Measurements from ENCODE around the gene KIAA1217.
"Not testable (repeated sequence)": the region's sequence is repeated elsewhere in the genome, so short reads cannot be mapped to it uniquely, and the experiment has no call there.

Gene KIAA1217

DNA sequence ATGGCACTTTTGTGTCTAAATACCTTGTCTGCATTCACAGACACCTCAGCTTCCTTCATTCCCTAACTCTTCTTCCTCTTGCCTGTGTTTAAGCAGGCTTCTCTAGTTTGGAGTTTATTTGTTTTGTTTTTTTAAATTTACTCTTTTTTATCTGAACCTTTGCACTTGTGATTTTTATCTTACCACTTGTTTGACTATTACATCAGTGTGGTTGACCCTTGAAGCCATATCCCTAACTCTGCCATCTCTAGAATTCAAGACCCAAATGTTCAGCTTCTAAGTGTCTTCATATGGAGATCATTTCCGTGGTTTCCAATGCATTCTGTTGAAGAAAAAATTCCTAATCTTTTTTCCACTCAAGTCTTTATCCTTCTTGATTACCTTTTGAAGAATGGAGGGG is 233.3 kb downstream of the KIAA1217 start:
- peaks cover 6% of the 10 kb centered on the region for H3K4me1 ChIP-seq (ENCODE audit: control insufficient read depth, low read depth, low read length)
- H3K9me3 ChIP-seq (ENCODE audit: control insufficient read depth, low read depth, low read length) = no peaks in the 10 kb centered on the region
- H3K9ac ChIP-seq (ENCODE audit: low read length) = no peak overlapping the region
- H3K27ac ChIP-seq (ENCODE audit: low read length) = no peak overlapping the region
- no peaks in the 10 kb centered on the region for H3K27me3 ChIP-seq (ENCODE audit: control insufficient read depth, insufficient read depth, low read length)
- no peaks in the 10 kb centered on the region for H3K36me3 ChIP-seq (ENCODE audit: control insufficient read depth, low read depth, low read length)
- H3K4me3 ChIP-seq (ENCODE audit: low read length) = no peak overlapping the region

GRCh38 chr10:24442641-24443174 is 233.8 kb downstream of the KIAA1217 start:
- H3K27me3 ChIP-seq (ENCODE audit: control insufficient read depth, insufficient read depth, low read length); H3K27ac ChIP-seq (ENCODE audit: low read length): not testable (repeated sequence)

GRCh38 chr10:24444337-24444736 is 235.4 kb downstream of the KIAA1217 start:
- Histone ChIP-seq H3K27ac (ENCODE audit: low read length) (no peak overlapping the region), H3K9ac (ENCODE audit: low read length) (no peak overlapping the region), H3K36me3 (ENCODE audit: control insufficient read depth, low read depth, low read length) (no peaks in the 10 kb centered on the region), H3K9me3 (ENCODE audit: control insufficient read depth, low read depth, low read length) (no peaks in the 10 kb centered on the region), H3K4me1 (ENCODE audit: control insufficient read depth, low read depth, low read length) (peaks cover 3% of the 10 kb centered on the region), H3K27me3 (ENCODE audit: control insufficient read depth, insufficient read depth, low read length) (no peaks in the 10 kb centered on the region), H3K4me3 (ENCODE audit: low read length) (no peak overlapping the region)

More at GRCh38 chr10:24442641-24443174, 233.8 kb downstream of the KIAA1217 start:
- H3K4me1 ChIP-seq (ENCODE audit: control insufficient read depth, low read depth, low read length); H3K36me3 ChIP-seq (ENCODE audit: control insufficient read depth, low read depth, low read length); H3K9me3 ChIP-seq (ENCODE audit: control insufficient read depth, low read depth, low read length); H3K4me3 ChIP-seq (ENCODE audit: low read length); H3K9ac ChIP-seq (ENCODE audit: low read length): not testable (repeated sequence)

DNA sequence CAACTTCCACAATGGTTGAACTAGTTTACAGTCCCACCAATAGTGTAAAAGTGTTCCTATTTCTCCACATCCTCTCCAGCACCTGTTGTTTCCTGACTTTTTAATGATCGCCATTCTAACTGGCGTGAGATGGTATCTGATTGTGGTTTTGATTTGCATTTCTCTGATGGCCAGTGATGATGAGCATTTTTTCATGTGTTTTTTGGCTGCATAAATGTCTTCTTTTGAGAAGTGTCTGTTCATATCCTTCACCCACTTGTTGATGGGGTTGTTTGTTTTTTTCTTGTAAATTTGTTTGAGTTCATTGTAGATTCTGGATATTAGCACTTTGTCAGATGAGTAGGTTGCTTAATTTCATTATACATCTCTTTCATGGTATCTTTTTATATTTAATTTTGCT is 237.0 kb downstream of the KIAA1217 start:
- not testable (repeated sequence) for H3K27me3 ChIP-seq (ENCODE audit: control insufficient read depth, insufficient read depth, low read length); H3K4me1 ChIP-seq (ENCODE audit: control insufficient read depth, low read depth, low read length); H3K27ac ChIP-seq (ENCODE audit: low read length); H3K4me3 ChIP-seq (ENCODE audit: low read length); H3K9ac ChIP-seq (ENCODE audit: low read length); H3K36me3 ChIP-seq (ENCODE audit: control insufficient read depth, low read depth, low read length); H3K9me3 ChIP-seq (ENCODE audit: control insufficient read depth, low read depth, low read length)

- H3K27me3 ChIP-seq (ENCODE audit: control insufficient read depth, insufficient read depth, low read length) = no peaks in the 10 kb centered on the region
- H3K27ac ChIP-seq (ENCODE audit: low read length) = no peak overlapping the region
- H3K4me3 ChIP-seq (ENCODE audit: low read length) = no peak overlapping the region
- no peak overlapping the region for H3K9ac ChIP-seq (ENCODE audit: low read length)
- H3K36me3 ChIP-seq (ENCODE audit: control insufficient read depth, low read depth, low read length) = no peaks in the 10 kb centered on the region
- peaks cover 7% of the 10 kb centered on the region for H3K4me1 ChIP-seq (ENCODE audit: control insufficient read depth, low read depth, low read length)
- no peaks in the 10 kb centered on the region for H3K9me3 ChIP-seq (ENCODE audit: control insufficient read depth, low read depth, low read length)
These were observed 237.8 kb downstream of the KIAA1217 start for GRCh38 chr10:24446739-24447138.

DNA sequence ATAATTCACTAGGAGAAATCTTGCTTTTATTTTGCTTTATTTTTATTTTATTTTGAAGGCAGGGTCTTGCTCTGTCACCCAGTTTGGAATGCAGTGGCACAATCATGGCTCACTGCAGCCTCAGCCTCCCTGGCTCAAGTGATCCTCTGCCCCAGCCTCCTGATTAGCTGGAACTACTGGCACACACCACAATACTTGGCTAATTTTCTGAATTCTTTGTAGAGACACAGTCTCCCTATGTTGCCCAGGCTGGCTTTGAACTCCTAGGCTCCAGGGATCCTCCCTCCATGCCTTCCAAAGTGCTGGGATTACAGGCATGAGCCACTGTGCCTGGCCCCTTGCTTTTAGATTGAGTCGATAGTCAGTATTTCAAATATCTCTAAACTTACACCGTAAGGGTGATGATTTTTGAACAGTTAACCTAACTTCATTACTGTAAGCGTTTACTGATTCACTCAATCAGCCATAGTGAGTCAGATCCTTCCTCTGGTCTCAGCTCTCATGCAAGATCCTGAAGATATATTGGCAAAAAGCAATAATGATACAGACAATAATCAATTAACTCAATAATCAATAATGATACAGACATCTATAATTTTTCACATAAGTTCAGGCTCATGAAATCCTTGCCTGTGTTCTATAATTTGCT is 239.5 kb downstream of the KIAA1217 start:
- H3K4me1 ChIP-seq (ENCODE audit: control insufficient read depth, low read depth, low read length) = peaks cover 10% of the 10 kb centered on the region
- H3K9ac ChIP-seq (ENCODE audit: low read length) = no peak overlapping the region

DNA sequence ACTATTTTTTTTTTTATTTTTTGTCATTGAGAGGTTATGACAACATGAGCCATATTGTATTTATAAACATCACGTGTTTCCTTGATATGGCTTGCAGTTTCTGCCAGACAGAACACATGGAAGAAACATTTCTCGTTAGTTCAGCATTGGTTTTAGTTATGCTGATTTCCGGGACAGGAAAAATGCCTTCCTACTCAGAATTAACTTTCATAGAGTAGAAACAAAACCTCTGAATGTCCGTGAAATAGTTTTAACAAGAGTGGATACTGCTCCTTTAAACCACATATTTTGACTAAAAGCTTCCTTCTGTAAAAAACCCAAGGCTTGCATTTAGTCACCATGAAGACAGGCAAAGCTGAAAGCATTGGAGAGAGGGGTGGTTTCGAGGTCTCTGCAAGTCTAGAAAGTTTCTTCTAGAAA is 240.4 kb downstream of the KIAA1217 start:
- H3K4me3 ChIP-seq (ENCODE audit: low read length) = no peak overlapping the region

More for the DNA sequence above, 239.5 kb downstream of the KIAA1217 start:
- Histone ChIP-seq H3K27ac (ENCODE audit: low read length) (no peak overlapping the region), H3K27me3 (ENCODE audit: control insufficient read depth, insufficient read depth, low read length) (no peaks in the 10 kb centered on the region), H3K4me3 (ENCODE audit: low read length) (no peak overlapping the region), H3K9me3 (ENCODE audit: control insufficient read depth, low read depth, low read length) (no peaks in the 10 kb centered on the region), H3K36me3 (ENCODE audit: control insufficient read depth, low read depth, low read length) (no peaks in the 10 kb centered on the region)

DNA sequence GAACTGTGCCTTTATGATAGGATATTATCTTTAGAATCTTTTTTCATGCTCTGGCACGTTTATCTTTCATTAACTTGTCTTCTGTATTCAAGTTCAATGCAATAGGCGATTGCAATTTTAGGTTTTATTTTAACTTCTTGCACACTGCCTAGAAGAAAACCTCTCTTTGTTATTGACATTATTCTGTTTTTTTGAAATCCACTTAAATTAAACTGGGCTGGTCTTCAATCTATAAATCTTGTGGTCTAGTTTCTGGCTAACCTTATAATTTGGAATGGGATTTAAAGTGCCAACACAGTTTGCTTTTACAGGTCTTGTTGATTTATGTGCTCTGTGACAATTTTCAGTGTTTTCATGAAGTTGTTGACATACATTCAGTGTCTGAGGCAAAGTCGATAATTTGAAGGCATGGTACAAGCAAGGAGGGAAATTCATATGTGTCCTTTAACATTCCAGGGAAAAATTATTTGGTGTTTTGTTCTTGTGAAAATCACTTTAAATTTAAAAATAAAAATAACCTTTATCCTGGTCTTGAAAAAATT is 240.9 kb downstream of the KIAA1217 start:
- no peak overlapping the region for H3K27ac ChIP-seq (ENCODE audit: low read length)
- no peaks in the 10 kb centered on the region for H3K27me3 ChIP-seq (ENCODE audit: control insufficient read depth, insufficient read depth, low read length)
- H3K36me3 ChIP-seq (ENCODE audit: control insufficient read depth, low read depth, low read length) = no peaks in the 10 kb centered on the region
- H3K4me3 ChIP-seq (ENCODE audit: low read length) = no peak overlapping the region
- H3K9me3 ChIP-seq (ENCODE audit: control insufficient read depth, low read depth, low read length) = no peaks in the 10 kb centered on the region
- H3K9ac ChIP-seq (ENCODE audit: low read length) = no peak overlapping the region
- H3K4me1 ChIP-seq (ENCODE audit: control insufficient read depth, low read depth, low read length) = peaks cover 13% of the 10 kb centered on the region

More for the DNA sequence above, 240.4 kb downstream of the KIAA1217 start:
- Histone ChIP-seq H3K36me3 (ENCODE audit: control insufficient read depth, low read depth, low read length) (no peaks in the 10 kb centered on the region), H3K9ac (ENCODE audit: low read length) (no peak overlapping the region), H3K27me3 (ENCODE audit: control insufficient read depth, insufficient read depth, low read length) (no peaks in the 10 kb centered on the region), H3K9me3 (ENCODE audit: control insufficient read depth, low read depth, low read length) (no peaks in the 10 kb centered on the region), H3K4me1 (ENCODE audit: control insufficient read depth, low read depth, low read length) (peaks cover 13% of the 10 kb centered on the region), H3K27ac (ENCODE audit: low read length) (no peak overlapping the region)

DNA sequence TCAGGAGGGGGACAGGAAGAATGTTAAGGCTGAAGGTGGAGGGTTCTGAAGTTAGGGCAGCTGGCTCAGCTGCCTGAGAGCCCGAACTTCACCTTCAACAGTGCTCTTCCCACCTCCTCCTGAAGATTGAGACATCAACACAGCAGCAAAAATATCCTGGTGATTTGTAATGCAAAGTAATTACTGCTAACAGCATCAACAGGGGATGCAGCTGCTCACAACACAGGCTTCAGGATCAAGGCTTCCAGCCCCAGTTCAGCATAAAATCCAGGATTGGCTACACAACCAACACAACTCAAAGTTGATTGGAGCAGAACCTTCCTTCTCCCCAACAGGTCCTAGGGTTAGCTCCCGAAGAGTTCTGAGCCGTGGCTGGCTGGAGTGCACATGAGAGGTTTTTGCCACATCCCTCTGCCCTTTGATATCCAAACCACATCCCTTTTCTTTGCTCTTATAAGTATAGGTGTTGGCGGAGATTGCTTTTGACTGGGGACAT is 242.4 kb downstream of the KIAA1217 start:
- Histone ChIP-seq H3K27me3 (ENCODE audit: control insufficient read depth, insufficient read depth, low read length) (no peaks in the 10 kb centered on the region), H3K27ac (ENCODE audit: low read length) (no peak overlapping the region), H3K9ac (ENCODE audit: low read length) (no peak overlapping the region), H3K4me1 (ENCODE audit: control insufficient read depth, low read depth, low read length) (peaks cover 13% of the 10 kb centered on the region), H3K4me3 (ENCODE audit: low read length) (no peak overlapping the region), H3K36me3 (ENCODE audit: control insufficient read depth, low read depth, low read length) (no peaks in the 10 kb centered on the region), H3K9me3 (ENCODE audit: control insufficient read depth, low read depth, low read length) (no peaks in the 10 kb centered on the region)

GRCh38 chr10:24452030-24452429 is 243.1 kb downstream of the KIAA1217 start:
- H3K9me3 ChIP-seq (ENCODE audit: control insufficient read depth, low read depth, low read length) = no peaks in the 10 kb centered on the region
- H3K36me3 ChIP-seq (ENCODE audit: control insufficient read depth, low read depth, low read length) = no peaks in the 10 kb centered on the region
- H3K27me3 ChIP-seq (ENCODE audit: control insufficient read depth, insufficient read depth, low read length) = no peaks in the 10 kb centered on the region
- H3K27ac ChIP-seq (ENCODE audit: low read length) = no peak overlapping the region
- no peak overlapping the region for H3K9ac ChIP-seq (ENCODE audit: low read length)
- no peak overlapping the region for H3K4me3 ChIP-seq (ENCODE audit: low read length)
- H3K4me1 ChIP-seq (ENCODE audit: control insufficient read depth, low read depth, low read length) = peaks cover 13% of the 10 kb centered on the region

- Histone ChIP-seq H3K4me3 (ENCODE audit: low read length) (no peak overlapping the region), H3K36me3 (ENCODE audit: control insufficient read depth, low read depth, low read length) (no peaks in the 10 kb centered on the region), H3K27ac (ENCODE audit: low read length) (no peak overlapping the region), H3K9me3 (ENCODE audit: control insufficient read depth, low read depth, low read length) (no peaks in the 10 kb centered on the region), H3K27me3 (ENCODE audit: control insufficient read depth, insufficient read depth, low read length) (no peaks in the 10 kb centered on the region), H3K9ac (ENCODE audit: low read length) (no peak overlapping the region), H3K4me1 (ENCODE audit: control insufficient read depth, low read depth, low read length) (peaks cover 13% of the 10 kb centered on the region)
These were observed 244.5 kb downstream of the KIAA1217 start for GRCh38 chr10:24453404-24453830.

- peaks cover 13% of the 10 kb centered on the region for H3K4me1 ChIP-seq (ENCODE audit: control insufficient read depth, low read depth, low read length)
- H3K27ac ChIP-seq (ENCODE audit: low read length) = no peak overlapping the region
- H3K27me3 ChIP-seq (ENCODE audit: control insufficient read depth, insufficient read depth, low read length) = no peaks in the 10 kb centered on the region
- no peak overlapping the region for H3K9ac ChIP-seq (ENCODE audit: low read length)
- H3K36me3 ChIP-seq (ENCODE audit: control insufficient read depth, low read depth, low read length) = no peaks in the 10 kb centered on the region
- no peak overlapping the region for H3K4me3 ChIP-seq (ENCODE audit: low read length)
- no peaks in the 10 kb centered on the region for H3K9me3 ChIP-seq (ENCODE audit: control insufficient read depth, low read depth, low read length)
These were observed 245.0 kb downstream of the KIAA1217 start for GRCh38 chr10:24453973-24454372.

Data from iPS-18a (cell line).